ENCODE measurements around the gene TJP2.

The TJP2 gene

DNA sequence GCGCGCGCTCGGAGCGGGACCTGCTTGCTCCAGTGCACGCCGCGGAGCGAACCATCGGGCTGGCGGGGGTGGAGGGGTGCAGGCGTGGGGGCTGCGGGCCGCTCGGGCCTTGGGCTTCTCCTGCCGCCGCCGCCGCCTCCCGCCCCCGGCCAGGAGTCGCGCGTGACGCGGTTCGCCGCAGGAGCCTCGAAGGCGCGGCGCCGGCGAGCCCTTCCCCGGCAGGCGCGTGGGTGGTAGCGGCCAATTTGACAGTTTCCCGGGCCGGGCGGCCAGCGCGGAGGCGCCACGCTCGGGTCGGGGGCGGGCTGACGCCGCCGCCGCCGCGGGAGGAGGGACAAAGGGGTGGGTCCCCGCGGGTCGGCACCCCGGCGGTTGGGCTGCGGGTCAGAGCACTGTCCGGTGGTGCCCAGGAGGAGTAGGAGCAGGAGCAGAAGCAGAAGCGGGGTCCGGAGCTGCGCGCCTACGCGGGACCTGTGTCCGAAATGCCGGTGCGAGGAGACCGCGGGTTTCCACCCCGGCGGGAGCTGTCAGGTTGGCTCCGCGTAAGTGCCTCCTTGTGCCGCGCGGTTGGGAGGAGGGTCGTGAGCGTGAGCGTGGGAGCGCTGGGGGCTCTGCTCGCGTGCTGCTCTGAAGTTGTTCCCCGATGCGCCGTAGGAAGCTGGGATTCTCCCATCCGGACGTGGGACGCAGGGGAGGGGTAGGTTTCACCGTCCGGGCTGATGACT lies at the start of gene TJP2:
TJP2 (plus strand) TSS at position 387 of the 725 bp plus-strand sequence; CDS start at position 483, 96 bp downstream.
- H3K4me3 ChIP-seq (ENCODE audit: low read depth, low read length) = no peak within 1 kb of the TSS
- TF ChIP-seq, protein P1, sequence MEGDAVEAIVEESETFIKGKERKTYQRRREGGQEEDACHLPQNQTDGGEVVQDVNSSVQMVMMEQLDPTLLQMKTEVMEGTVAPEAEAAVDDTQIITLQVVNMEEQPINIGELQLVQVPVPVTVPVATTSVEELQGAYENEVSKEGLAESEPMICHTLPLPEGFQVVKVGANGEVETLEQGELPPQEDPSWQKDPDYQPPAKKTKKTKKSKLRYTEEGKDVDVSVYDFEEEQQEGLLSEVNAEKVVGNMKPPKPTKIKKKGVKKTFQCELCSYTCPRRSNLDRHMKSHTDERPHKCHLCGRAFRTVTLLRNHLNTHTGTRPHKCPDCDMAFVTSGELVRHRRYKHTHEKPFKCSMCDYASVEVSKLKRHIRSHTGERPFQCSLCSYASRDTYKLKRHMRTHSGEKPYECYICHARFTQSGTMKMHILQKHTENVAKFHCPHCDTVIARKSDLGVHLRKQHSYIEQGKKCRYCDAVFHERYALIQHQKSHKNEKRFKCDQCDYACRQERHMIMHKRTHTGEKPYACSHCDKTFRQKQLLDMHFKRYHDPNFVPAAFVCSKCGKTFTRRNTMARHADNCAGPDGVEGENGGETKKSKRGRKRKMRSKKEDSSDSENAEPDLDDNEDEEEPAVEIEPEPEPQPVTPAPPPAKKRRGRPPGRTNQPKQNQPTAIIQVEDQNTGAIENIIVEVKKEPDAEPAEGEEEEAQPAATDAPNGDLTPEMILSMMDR (IDR thresholded peaks at IDR 0.05; ENCODE audit: control insufficient read depth, extremely low read depth, insufficient read depth) = no peak
- DNase-seq (ENCODE audit: low read depth) = no peak

DNA sequence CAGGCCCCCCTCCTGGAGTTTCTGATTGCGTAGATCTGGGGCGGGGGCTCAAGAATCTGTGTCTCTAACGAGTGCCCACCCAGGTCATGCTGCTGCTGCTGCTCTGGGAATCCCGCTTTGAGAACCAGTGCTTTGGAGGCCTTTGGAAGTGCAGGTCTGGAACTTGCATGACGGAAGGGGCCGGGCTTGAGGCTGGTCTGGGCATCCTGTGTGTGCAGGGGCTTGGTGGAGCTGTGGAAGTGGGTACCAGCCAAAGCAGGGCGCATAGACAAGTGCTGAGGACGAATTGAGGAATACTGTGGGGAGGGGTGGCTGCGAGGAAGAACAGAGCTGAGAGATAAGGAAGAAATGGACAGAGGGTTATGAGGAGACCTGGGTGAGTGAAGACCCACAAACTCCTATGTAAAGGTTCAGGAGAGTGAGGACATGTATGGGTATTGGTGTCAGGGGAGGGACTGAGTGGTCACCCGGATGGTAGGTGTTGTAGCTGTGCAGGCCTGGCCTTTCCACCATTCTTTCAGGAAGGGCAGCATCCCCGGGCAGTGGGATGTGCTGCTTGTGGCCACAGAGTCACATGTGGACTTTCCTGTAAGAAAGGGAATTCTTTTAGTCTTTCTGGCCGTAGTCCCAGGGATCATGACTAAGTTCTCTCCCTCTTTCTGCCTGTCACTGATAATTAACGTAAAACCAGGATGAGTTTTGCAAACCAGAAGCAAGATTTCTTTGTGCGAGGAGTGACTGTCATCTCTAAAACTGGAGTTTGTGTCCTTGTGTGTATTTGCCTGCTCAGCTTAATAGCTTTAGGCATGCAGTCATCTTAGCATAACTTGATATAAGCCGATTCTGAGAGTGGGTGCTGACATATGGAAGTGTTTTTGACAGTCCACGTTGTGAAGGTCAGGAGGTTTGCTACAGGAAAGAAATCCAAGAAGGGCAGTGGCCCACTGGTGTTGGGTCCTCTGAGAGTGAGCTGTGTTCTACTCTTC lies 43.3 kb upstream of the TJP2 start:
- no peak overlapping the region for H3K4me3 ChIP-seq (ENCODE audit: low read depth, low read length)
- TF ChIP-seq, protein P1 (IDR thresholded peaks at IDR 0.05; ENCODE audit: control insufficient read depth, extremely low read depth, insufficient read depth) = no peak
- no peak for DNase-seq (ENCODE audit: low read depth)

DNA sequence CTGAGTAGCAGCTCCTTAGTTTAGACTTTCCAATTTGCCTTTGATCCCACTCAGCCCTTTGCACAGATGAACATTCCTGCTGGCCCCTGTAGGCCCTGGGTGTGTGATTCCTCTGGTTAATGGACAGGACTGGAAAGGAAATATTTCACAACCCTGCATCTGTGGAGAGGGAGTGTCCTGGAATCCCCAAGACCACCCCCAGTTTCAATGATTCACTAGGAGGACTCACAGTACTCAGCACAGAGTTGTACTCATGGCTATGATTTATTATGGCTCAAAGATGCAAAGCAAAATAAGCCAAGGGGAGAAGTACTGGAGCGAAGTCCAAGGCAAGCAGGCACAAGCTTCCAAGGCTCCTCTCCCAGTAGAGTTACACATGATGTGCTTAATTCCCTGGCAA lies 42.4 kb upstream of the TJP2 start:
- H3K4me3 ChIP-seq (ENCODE audit: low read depth, low read length) = no peak overlapping the region
- no peak for DNase-seq (ENCODE audit: low read depth)
- TF ChIP-seq, protein P1 (IDR thresholded peaks at IDR 0.05; ENCODE audit: control insufficient read depth, extremely low read depth, insufficient read depth) = no peak

DNA sequence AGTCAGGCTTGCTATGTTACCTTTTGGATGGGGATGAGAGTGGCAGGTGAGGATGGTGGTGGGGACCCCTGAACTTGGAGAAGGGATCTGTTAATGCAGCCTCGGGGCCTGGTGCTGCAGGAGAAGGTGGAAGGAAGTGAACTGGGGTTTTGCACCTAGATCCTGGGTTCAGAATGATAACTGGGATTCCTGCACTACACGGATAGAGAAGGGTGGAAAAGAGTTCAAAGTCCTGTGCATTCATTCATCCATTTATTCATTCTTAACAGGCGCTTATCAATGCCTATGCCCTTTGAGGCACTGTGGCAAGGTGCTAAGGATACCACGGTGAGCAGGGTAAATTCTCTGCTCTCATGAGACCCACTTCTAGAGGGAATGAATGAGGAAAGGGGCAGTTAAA lies 41.7 kb upstream of the TJP2 start:
- no peak overlapping the region for H3K4me3 ChIP-seq (ENCODE audit: low read depth, low read length)
- TF ChIP-seq, protein P1 (IDR thresholded peaks at IDR 0.05; ENCODE audit: control insufficient read depth, extremely low read depth, insufficient read depth) = no peak
- no peak for DNase-seq (ENCODE audit: low read depth)

DNA sequence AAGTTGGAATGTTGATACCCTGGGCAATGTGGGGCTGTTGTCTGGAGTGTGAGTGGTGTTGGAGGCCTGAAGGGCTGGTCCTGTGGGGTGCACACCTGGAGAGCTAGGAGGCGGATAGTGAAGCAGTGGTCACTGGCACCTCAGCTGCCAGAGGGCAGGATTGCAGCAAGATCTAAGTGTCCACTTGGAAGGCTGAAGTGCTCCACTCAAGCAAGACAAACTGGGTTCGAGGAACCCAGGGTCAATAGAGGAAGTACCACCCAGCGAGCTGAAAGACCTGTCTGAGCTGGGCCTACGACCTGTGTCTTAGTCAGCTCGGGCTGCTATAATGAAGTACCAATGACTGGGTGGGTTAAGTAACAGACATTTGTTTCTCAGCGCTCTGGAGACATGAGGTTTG lies 39.7 kb upstream of the TJP2 start:
- H3K4me3 ChIP-seq (ENCODE audit: low read depth, low read length) = no peak overlapping the region
- DNase-seq (ENCODE audit: low read depth) = no peak
- TF ChIP-seq, protein P1 (IDR thresholded peaks at IDR 0.05; ENCODE audit: control insufficient read depth, extremely low read depth, insufficient read depth) = no peak

DNA sequence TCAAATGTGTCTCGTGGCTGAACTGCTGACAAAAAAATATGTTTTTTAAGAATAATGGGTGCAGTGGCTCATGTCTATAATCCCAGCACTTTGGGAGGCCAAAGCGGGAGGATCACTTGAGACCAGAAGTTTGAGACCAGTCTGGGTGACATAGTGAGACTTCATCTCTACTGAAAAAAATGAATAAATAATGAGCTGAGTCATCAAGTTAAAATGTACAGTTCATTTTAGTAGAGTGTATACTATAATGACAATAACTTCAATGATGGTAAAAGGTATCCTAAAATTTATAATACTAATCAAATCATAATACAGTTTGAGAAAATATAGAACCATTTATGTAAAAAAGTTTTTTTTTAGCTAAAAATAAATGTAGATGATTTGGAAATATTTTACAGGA lies 37.9 kb upstream of the TJP2 start:
- no peak for DNase-seq (ENCODE audit: low read depth)
- no peak overlapping the region for H3K4me3 ChIP-seq (ENCODE audit: low read depth, low read length)
- TF ChIP-seq, protein P1 (IDR thresholded peaks at IDR 0.05; ENCODE audit: control insufficient read depth, extremely low read depth, insufficient read depth) = no peak

Measured in LNCaP clone FGC (cell line).